Measurements from ENCODE around the gene BSN. TPM values are rescaled to one million over a fixed set of nuclear protein-coding genes. Genes with fewer than 3 reads are reported as not detected.
A peak's percentile ranks its signal among the peaks of the same experiment; 100 is the strongest.

Gene BSN
- total RNA-seq, 4 donors from 2014 or later = 0.04 to 0.59 (median 0.15) TPM

DNA sequence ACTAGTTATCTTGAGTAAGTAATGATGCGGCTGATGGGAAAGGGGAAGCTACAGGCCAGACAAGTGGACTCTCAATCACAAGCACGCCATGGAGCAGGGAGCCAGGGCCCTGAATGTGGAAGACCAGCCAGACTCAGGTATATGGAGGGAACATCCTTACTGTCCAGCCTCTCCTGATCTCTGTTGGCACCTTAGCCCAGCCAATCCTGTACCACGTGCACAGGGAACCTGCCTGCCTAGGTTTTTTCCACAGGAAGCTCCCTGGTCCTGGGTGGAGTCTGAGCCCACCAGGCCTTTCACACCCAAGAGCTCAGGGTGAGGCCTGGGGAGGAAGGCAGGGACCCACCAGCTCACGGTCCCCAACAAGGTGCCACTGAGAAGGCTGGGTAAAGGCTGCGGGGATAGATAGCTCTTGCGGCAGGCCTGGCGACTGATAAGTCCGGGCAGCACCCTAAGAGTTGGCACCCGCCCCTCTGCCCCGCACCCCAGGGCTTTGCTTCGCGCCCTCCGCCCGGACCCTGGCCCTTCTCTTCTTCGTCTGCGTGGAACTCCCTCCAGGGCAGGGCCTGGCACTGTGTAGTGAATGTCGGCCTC is 118.9 kb downstream of the BSN start:
- 83% methylated on average over 2 of the region's 17 CpGs for WGBS
- Histone ChIP-seq H3K4me3 (peak overlapping the region; percentile 78), H3K27ac (peak overlapping the region; percentile 91), H3K9me3 (no peaks in the 10 kb centered on the region), H3K27me3 (no peaks in the 10 kb centered on the region), H3K4me1 (peaks cover 21% of the 10 kb centered on the region), H3K36me3 (peaks cover 28% of the 10 kb centered on the region)
- TF ChIP-seq EP300 (IDR thresholded peaks at IDR 0.05) (no peak), POLR2AphosphoS5 (IDR thresholded peaks at IDR 0.05) (no peak), POLR2A (IDR thresholded peaks at IDR 0.05) (no peak)
- TF ChIP-seq, protein P1, sequence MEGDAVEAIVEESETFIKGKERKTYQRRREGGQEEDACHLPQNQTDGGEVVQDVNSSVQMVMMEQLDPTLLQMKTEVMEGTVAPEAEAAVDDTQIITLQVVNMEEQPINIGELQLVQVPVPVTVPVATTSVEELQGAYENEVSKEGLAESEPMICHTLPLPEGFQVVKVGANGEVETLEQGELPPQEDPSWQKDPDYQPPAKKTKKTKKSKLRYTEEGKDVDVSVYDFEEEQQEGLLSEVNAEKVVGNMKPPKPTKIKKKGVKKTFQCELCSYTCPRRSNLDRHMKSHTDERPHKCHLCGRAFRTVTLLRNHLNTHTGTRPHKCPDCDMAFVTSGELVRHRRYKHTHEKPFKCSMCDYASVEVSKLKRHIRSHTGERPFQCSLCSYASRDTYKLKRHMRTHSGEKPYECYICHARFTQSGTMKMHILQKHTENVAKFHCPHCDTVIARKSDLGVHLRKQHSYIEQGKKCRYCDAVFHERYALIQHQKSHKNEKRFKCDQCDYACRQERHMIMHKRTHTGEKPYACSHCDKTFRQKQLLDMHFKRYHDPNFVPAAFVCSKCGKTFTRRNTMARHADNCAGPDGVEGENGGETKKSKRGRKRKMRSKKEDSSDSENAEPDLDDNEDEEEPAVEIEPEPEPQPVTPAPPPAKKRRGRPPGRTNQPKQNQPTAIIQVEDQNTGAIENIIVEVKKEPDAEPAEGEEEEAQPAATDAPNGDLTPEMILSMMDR (IDR thresholded peaks at IDR 0.05) = no peak
- DNase-seq (ENCODE audit: low spot score in 2 of 2) = peak in 1 of 2 donors; percentile 74

DNA sequence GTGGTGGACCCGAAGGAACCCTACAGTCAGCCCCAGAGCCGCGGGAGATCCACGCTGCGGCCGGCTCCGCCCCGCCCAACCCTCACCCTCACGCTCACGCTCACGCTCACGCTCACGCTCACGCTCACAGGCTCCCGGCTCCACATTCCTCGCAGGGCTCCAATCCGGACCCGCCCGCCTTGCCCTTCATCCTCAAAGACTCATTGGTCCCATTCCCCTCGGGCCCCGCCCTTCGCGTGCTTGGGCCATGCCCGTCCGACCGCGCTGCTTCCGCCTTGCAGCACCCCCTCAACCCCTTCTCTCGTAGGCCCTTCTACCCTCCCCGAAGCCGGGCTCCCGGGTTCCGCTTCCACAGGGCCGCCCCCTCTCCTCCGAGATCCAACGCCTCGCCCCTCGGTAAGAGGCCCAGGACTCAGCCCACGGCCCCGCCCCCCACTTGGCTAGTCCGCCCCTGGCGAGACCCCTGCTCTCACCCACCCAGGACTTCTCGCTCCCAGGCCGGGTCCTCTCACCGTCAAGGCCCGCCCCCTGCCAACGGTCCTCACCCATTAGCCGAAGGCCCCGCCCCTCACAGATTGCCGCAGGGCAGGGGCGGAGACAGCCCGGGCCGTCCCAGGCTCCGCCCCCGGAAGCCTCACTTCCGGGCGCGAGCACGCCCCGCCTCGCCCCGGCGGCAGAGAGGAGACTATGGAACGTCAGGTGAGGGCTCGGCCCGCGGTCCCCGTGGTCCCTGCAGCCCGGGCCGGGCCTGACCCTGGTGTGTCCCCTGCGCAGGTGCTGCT is 119.6 kb downstream of the BSN start, which contains the start of gene APEH:
Gene APEH, plus strand, starts transcription at position 637 of the 782 bp plus-strand sequence. Its CDS starts 51 bp downstream, at position 688.
- Histone ChIP-seq H3K36me3 (peaks cover 34% of the 10 kb centered on the region), H3K27ac (peak within 1 kb of the TSS; percentile 91), H3K27me3 (no peaks in the 10 kb centered on the region), H3K4me3 (peak within 1 kb of the TSS; percentile 78), H3K9me3 (no peaks in the 10 kb centered on the region), H3K4me1 (peaks cover 21% of the 10 kb centered on the region)
- TF ChIP-seq, protein P1 (IDR thresholded peaks at IDR 0.05) = no peak
- TF ChIP-seq POLR2AphosphoS5 (IDR thresholded peaks at IDR 0.05) = peak in 1 of 3 donors; percentile 36
- no peak for TF ChIP-seq EP300 (IDR thresholded peaks at IDR 0.05)
- peak in 1 of 2 donors; percentile 52 for TF ChIP-seq POLR2A (IDR thresholded peaks at IDR 0.05)
- WGBS = 1% methylated on average over 28 of the region's 71 CpGs
- DNase-seq (ENCODE audit: low spot score in 2 of 2) = peak; percentile 97

DNA sequence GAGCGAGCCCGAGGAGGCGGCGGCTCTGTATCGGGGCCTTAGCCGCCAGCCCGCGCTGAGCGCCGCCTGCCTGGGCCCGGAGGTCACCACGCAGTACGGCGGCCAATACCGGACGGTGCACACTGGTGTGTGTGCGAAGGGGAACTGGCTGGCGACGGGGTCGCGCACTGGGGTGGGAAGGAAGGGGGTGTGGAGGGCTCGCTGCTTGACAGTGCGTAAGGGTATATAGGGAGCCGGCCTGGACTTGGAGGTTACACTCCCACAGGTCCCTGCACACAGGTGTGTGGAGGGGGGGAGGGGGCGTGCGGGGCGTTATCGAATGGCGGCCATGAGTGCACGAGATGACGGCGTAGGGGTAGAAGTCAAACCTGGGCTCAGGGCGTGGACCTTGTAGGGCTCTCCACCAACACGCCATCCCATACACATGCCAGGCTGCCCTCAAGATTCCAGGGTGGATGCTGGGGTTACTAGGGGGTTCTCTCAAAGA is 120.3 kb downstream of the BSN start:
- Histone ChIP-seq H3K4me3 (peak overlapping the region; percentile 78), H3K9me3 (no peaks in the 10 kb centered on the region), H3K27me3 (no peaks in the 10 kb centered on the region), H3K27ac (peak overlapping the region; percentile 91), H3K4me1 (peaks cover 21% of the 10 kb centered on the region), H3K36me3 (peaks cover 40% of the 10 kb centered on the region)
- 14% methylated on average over 17 of the region's 34 CpGs for WGBS
- TF ChIP-seq, protein P1 (IDR thresholded peaks at IDR 0.05) = no peak
- TF ChIP-seq EP300 (IDR thresholded peaks at IDR 0.05) (no peak), POLR2A (IDR thresholded peaks at IDR 0.05) (no peak), POLR2AphosphoS5 (IDR thresholded peaks at IDR 0.05) (no peak)
- peak in 1 of 2 donors; percentile 75 for DNase-seq (ENCODE audit: low spot score in 2 of 2)

DNA sequence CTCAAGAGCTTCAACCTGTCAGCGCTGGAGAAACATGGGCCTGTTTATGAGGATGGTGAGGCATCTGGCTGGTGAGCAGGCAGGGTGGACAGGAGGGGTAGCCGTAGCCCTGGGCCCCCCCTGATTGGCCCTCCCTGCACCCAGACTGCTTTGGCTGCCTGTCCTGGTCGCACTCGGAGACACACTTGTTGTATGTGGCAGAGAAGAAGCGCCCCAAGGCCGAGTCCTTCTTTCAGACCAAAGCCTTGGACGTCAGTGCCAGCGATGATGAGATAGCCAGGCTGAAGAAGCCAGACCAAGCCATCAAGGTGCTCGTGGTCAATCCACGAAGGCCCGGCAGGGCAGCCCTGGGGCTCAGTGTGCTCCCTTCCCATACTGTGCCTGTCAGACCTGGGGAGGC is 121.6 kb downstream of the BSN start:
- 82% methylated on average over 8 of the region's 11 CpGs for WGBS
- TF ChIP-seq POLR2AphosphoS5 (IDR thresholded peaks at IDR 0.05) (no peak), EP300 (IDR thresholded peaks at IDR 0.05) (no peak), POLR2A (IDR thresholded peaks at IDR 0.05) (no peak)
- H3K36me3 ChIP-seq = peaks cover 54% of the 10 kb centered on the region

DNA sequence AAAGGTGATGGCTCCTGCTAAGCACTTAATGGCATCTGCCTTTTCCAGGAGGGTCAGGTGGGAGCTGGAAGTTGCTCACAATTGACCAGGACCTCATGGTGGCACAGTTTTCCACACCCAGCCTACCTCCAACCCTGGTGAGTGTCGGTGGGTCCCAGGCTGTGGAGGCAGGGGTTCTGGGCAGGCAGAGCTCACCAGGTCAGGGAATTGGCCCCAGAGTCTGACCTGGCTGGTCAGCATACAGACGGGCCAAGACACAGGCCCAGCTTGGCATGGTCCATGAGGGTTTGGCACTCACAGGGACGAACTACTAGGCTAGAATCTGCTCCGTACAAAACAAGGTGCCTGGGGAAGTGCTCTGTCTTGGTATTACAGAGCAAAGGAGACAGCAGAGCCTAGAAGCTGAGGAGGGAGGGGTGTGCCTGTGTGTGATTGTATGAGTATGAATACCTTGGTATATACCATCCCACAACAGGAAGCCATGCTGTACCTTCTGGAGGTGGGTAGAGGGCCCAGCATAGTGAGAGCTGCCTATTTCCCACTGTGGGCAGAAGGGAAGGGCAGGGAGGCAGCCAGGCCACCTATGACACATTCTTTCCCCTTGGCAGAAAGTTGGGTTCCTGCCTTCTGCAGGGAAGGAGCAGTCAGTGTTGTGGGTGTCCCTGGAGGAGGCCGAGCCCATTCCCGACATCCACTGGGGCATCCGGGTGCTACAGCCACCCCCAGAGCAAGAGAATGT is 126.4 kb downstream of the BSN start:
- peaks cover 87% of the 10 kb centered on the region for H3K36me3 ChIP-seq
- TF ChIP-seq, protein P1 (IDR thresholded peaks at IDR 0.05) = no peak
- no peak for TF ChIP-seq POLR2A (IDR thresholded peaks at IDR 0.05)
- TF ChIP-seq POLR2AphosphoS5 (IDR thresholded peaks at IDR 0.05) = no peak
- no peak for TF ChIP-seq EP300 (IDR thresholded peaks at IDR 0.05)
- H3K9me3 ChIP-seq = no peaks in the 10 kb centered on the region
- peaks cover under 1% of the 10 kb centered on the region for H3K4me1 ChIP-seq
- H3K27me3 ChIP-seq = no peaks in the 10 kb centered on the region
- no peak for DNase-seq (ENCODE audit: low spot score in 2 of 2)
- no peak overlapping the region for H3K27ac ChIP-seq
- no peak overlapping the region for H3K4me3 ChIP-seq
- WGBS = 79% methylated on average over 3 of the region's 7 CpGs

More for the DNA sequence above, 121.6 kb downstream of the BSN start:
- Histone ChIP-seq H3K9me3 (no peaks in the 10 kb centered on the region), H3K27ac (no peak overlapping the region), H3K4me1 (peaks cover 21% of the 10 kb centered on the region), H3K27me3 (no peaks in the 10 kb centered on the region), H3K4me3 (no peak overlapping the region)
- DNase-seq (ENCODE audit: low spot score in 2 of 2) = no peak

All from suprapubic skin (tissue), 4 donors.